ENCODE data around the gene HORMAD2.

- TF ChIP-seq CTCF (conservative IDR thresholded peaks at IDR 0.05) (no peak), EZH2 (IDR thresholded peaks at IDR 0.05; ENCODE audit: low read depth) (no peak)
Observed at GRCh38 chr22:30219668-30220278, 139.5 kb downstream of the HORMAD2 start.
